NCI-H510A treated with DMSO at 0.1 percent for 48 hours (cell line): ENCODE measurements around the gene KIAA1755.

Experiments used
- DNase-seq: peaks from one replicate; lab custom pipeline; 2025; lab: John Stamatoyannopoulos, UW

The KIAA1755 gene

DNA sequence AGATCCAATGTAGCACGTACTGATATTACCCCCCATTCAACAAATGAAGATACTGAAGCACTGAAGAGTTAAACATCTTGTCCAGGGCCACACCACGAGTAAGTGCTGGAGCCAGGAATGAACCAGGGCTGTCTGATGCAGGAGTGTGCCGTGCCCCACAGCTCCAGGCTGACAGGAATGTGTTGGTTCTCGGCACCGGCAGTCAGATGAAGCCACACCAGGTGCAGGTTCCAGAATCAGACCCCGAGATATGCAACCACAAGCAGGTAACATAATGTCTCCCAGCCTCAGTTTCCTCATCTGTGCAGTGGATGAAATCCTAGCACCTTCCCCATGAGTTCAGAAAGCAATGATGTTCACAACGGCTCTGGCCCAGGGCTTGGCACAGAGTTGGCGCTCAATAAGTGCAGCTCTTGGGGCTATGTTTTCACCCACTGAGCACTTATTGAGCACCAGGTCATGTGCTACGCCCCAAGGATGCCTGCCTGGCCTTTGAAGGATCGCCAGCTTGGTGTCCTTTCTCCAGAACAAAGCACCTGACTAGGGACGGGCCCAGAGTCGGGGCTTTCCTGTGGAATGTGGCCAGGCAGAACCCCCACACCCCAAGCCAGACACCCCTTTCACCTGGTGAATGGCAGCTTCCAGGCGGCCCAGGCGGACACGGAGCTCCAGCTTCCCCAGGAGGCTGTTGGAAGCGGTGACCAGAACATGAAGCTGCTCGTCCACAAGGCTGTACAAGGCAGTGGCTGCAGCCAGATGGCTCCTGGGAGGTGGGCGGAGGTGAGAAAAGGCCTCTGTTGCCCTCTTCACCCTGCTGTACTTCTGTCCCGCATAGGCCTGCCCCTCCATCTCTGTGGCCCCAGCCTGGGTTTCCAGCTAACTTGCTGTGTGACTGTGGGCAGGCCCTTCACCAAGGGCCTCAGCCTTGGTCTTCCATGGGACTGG lies 41.3 kb downstream of the KIAA1755 start:
- no peak for DNase-seq

- DNase-seq: no peak
Observed at GRCh38 chr20:38218566-38218885, 42.0 kb downstream of the KIAA1755 start.

GRCh38 chr20:38217791-38218565 lies 42.6 kb downstream of the KIAA1755 start:
- DNase-seq: no peak

DNA sequence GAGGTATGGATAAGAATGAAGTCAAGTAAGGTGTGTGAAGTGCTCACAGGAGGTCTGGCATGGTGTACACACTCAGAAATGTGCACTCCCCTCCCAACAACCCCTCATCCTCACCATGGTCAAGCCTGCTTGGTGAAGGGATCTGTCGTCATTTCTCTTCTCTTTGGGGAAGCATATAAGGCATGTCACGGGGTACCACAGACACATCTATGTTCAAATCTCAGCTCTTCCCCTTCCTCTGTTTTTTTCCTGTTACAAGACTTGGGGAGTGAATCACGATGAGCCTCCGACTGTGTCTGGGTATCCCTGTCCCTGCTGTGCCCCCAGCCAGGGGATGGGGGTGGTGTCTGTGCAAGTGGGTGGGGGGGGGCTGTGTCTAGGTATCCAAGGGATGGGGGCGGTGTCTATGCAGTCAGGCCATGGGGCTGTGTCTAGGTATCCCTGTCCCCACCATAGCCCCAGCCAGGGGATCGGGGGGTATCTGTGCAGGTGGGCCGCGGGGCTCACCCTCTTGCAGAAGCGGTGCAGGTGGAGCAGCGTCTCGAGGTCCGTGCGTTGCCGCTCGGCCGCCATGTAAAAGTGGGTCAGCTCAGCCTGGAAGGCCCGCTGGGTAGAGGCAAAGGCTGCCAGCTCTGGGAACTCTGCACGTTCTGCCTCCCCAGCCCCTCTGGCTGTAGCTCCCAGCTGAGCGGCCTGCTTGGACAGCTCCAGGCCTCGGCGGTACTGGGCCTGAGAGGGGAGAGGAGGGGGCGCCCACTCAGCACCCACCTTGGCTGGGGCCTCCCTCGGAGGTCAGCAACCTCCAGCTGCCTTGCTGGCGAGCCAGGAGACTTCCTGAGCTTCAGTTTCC lies 43.6 kb downstream of the KIAA1755 start:
- DNase-seq: no peak

GRCh38 chr20:38216201-38216600 lies 44.3 kb downstream of the KIAA1755 start:
- no peak for DNase-seq

- DNase-seq: no peak
Observed at GRCh38 chr20:38215194-38216182, 45.0 kb downstream of the KIAA1755 start.

- no peak for DNase-seq
Observed at GRCh38 chr20:38214256-38215193, 46.0 kb downstream of the KIAA1755 start.

DNA sequence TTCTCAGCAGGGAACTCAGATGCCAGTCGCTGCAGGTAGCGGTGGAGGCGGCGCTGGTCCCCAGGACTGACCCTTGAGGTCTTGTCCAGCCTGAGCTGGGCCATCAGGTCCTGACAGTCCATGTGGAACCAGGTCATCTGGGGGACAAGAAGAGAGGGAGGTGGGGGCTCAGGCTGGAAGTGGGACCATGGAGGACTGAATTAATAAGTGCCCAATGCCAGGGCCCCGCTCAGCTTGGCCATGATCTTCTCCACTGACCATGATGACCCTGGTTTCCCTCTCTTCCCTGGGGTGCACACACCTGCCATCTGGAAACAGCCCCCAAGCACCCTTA lies 47.0 kb downstream of the KIAA1755 start:
- DNase-seq: no peak

DNA sequence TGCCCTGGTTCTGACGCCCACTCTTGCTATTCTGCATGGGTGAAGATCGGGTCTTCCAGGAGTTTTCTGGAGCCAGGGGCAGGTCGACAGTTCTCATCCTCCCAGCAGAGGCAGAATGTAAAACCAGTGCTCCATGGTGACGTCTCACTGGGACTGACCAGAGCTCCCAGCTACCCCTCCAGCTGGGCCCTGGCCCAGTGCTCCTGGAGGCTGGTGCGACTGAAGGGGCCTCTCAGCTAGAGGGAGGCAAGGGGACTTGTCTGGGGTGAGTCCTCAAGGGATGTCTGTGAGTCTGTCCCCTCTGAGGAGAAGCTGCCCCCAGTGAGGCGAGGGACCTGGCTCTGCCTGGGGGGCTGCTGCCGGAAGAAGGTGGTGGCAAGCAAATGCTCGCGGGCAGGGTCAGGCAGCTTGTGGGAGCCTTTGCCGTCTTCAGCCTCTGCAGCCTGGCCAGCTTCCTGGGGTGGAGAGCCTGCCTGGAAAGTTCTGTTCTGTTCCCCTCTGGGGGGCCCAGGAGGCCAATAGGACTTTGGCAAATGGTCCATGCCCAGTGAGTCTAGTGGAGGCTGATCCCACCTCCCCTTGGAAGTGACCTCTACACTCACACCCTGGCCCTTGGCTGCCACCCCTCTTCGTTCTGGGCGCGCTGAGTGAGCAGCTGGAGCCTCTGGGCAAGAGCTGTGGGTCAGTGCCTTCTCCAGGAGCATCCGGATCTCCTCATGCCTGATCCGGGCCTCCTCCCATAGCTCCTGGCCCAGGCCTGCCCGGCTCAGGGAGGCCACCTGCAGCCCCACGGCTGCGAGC lies 47.5 kb downstream of the KIAA1755 start:
- no peak for DNase-seq

DNA sequence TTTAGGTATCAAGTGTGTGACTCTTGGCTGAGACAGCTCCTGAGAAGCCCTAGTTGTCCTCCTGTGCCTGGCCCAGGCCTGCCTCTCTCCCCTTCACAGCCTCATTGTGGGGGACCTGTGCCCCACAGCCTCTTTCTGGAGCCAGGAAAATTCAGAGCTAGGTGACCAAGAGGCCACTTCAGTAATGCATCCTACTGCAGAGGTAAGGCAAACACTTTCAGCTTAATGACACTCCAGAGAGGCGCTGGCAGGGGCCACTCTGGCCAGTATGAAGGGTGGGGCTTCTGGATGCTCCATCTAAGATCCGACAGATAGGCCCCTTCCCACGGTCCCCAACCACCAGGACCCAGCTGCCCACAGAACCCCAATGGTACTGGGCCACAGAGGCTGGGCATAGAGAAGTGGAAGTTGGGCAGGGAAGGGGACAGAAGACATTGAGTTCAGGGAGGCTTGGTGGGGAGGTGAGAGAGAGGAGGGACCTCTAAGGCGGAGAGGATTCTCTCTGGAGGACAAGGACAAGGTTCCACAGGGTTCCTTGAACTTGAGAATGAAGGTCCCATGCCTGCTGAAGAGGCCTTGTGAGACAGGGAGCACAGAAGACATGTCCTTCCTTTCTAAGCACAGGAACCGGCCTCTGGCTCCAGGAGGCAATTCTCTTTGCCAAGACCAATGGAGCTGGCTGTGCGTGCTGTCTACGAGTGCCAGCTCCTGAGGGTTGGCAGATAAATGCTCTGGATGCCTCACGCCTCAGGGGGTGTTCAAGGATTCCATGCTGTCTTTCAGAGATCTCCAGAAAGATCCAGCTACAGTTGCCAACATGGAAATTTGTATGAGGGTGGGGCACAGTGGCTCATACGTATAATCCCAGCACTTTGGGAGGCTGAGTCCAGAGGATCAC lies 49.1 kb downstream of the KIAA1755 start:
- peak; percentile 8 for DNase-seq

DNA sequence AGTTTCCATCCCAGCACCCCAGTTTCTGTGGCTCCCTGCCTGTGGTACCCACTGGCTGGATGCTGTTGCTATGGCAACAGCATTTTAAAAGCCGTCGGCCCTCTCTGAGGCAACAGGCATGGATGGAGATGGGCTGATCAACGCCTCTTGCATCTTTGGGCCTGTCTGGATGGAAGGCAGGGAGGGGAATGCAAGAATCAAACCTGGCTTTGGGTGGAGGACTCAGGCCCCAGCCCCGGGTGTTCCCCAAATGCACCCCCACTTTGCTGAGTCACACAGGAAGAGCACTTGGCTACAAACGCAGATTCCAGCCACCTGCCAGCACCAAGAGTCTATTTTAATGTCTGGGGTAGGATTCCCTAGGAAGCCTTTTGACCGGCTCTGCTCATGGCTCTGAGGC lies 49.8 kb downstream of the KIAA1755 start:
- no peak for DNase-seq

GRCh38 chr20:38209736-38210405 lies 50.7 kb downstream of the KIAA1755 start:
- DNase-seq: no peak

DNA sequence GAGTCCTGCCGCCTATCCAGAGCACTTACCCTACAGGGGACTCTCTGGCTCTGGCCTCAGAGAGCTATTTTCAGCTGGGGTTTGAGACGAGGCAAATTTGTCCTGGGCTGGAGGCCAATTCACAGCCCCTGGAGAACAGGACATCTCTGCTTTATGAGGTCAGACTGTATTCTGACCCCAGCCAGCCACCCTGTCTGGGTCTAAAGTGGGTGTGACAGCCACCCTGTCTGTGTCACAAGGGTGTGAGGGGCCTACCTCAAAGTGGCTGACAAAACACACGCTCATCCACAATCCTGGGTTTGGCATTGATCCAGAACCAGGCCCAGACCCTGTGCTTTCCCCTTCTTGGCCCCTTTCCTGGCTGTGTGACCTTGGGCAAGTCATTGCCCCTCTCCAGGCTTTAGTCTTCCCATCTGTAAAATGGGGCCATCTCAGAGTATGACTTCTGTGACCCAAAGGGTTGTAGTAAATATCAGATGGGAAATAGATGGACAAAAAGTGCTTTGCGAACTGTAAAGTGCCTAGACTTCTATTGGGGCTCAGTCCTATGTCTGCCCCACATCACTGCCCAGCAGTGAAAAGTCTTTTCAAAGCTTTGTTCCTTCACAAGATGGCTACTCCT lies 51.4 kb downstream of the KIAA1755 start:
- no peak for DNase-seq

GRCh38 chr20:38208523-38208922 lies 52.0 kb downstream of the KIAA1755 start:
- no peak for DNase-seq

DNA sequence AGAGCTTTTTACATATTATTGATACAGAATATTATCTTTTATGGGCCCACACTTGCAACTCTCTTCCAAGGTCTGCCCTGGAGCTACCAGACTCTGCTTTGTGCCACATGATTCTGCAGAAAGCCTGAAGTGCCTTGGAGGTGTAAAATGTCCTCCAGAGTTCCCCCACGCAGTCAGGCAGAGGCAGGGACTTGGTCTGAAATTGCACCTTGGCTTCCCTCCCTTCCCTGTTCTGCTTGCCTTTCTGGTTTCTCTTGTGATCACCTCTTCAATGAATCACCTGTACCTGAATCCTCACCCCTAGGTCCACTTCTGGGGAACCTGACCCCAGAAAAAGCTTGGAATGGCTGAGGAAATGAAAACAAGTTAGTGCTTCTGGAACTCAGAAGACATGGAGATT lies 52.4 kb downstream of the KIAA1755 start:
- DNase-seq: no peak

GRCh38 chr20:38207621-38208020 lies 52.9 kb downstream of the KIAA1755 start:
- no peak for DNase-seq

- no peak for DNase-seq
Observed at GRCh38 chr20:38205001-38205400, 55.5 kb downstream of the KIAA1755 start.
